D721Med (cell line): Measurements from ENCODE around the gene AGAP4.
"Not testable (repeated sequence)": the region's sequence is repeated elsewhere in the genome, so short reads cannot be mapped to it uniquely, and the experiment has no call there.

Source experiments
- DNase-seq: peaks from one replicate; pipeline ENCODE4 v3.0.0; 2011; ENCODE audit warnings: low spot score; ENCODE audit not compliant: insufficient read length
- FAIRE-seq: peaks from 2 replicates; lab custom pipeline; 2011; peaks lifted over from hg19 to GRCh38; lab: Jason Lieb, UNC
- CTCF ChIP-seq: IDR thresholded peaks from 2 replicates; pipeline ENCODE4 v1.5.1; 2012; ENCODE audit warnings: mild to moderate bottlenecking, control low read depth; ENCODE audit not compliant: insufficient read depth; ENCODE audit errors: missing control alignments

AGAP4 gene

GRCh38 chr10:45847400-45847799, at the start of gene AGAP4:
Gene AGAP4, minus strand, starts transcription at chr10:45847500. Its CDS starts 153 bp downstream, at chr10:45847347.
- FAIRE-seq, DNase-seq: not testable (repeated sequence)

GRCh38 chr10:45890721-45891120, 43.4 kb upstream of the AGAP4 start:
- not testable (repeated sequence) for DNase-seq, FAIRE-seq

GRCh38 chr10:45889539-45890230, 42.4 kb upstream of the AGAP4 start:
- not testable (repeated sequence) for FAIRE-seq, DNase-seq

GRCh38 chr10:45882880-45883279, 35.6 kb upstream of the AGAP4 start:
- not testable (repeated sequence) for FAIRE-seq, DNase-seq

GRCh38 chr10:45865404-45865803, 18.1 kb upstream of the AGAP4 start:
- FAIRE-seq, DNase-seq: not testable (repeated sequence)

- DNase-seq, FAIRE-seq: not testable (repeated sequence)
These were observed 17.0 kb upstream of the AGAP4 start for GRCh38 chr10:45864264-45864663.

GRCh38 chr10:45863632-45864031, 16.3 kb upstream of the AGAP4 start:
- DNase-seq, FAIRE-seq: not testable (repeated sequence)

- not testable (repeated sequence) for DNase-seq, FAIRE-seq
These were observed 10.6 kb upstream of the AGAP4 start for GRCh38 chr10:45857931-45858330.

- not testable (repeated sequence) for FAIRE-seq, DNase-seq
These were observed 1.2 kb upstream of the AGAP4 start for GRCh38 chr10:45848467-45848866.

- FAIRE-seq, result not testable (repeated sequence)
These were observed 24.4 kb downstream of the AGAP4 start for GRCh38 chr10:45822918-45823317.

GRCh38 chr10:45820107-45820830, 27.0 kb downstream of the AGAP4 start:
- DNase-seq, FAIRE-seq: not testable (repeated sequence)

More at GRCh38 chr10:45822918-45823317, 24.4 kb downstream of the AGAP4 start:
- DNase-seq, result not testable (repeated sequence)

- TF ChIP-seq CTCF, result no peak
- no peak for DNase-seq
- FAIRE-seq, result no peak
These were observed 27.7 kb downstream of the AGAP4 start for GRCh38 chr10:45819552-45819951.

- FAIRE-seq (no peak), DNase-seq (no peak)
- no peak for TF ChIP-seq CTCF
These were observed 29.4 kb downstream of the AGAP4 start for GRCh38 chr10:45817912-45818311.
